Measurements from ENCODE around the gene CCDC142.

CCDC142 gene

DNA sequence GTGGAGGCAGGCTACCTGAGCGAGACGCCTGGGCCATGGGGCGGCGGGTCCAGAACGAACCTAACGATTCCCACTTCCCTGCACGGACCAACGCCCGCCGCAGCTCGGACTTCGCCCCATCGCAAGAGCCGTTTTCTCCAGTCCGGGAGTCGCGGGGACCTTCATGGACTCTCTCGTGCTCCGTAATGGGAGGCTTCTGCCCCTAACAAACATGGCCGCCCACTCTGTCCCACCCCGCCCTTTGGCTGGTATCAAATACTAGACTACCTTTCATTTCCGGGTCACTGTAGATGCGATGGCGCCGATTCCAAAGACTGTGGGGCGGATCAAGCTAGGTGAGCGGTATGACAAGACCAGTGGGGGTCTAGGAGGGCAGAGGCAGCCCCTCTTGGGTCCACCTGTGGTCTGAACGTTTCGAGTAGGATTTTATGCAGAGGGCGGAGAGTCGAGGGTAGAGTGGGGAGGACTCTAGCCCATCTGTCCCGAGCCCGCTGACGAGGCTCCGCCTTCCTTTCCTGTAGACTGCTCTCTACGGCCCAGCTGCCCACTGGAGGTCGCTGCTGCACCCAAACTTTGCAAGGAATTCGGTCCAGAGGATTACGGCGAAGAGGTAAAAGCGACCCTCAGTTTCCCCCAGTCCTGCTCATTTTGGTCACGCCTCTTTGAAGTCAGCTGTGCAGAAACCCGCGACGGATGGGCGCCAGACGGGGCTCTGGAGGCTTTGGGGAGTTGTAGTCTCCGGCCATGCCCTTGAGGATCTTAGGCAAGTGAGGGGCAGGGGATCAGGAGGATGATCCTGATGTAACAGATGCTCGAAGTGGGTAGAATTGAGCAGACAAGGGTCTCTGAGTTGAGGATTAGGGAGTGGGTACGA is at the start of gene CCDC142, which contains the start of gene TTC31:
CCDC142 (minus strand) TSS at position 198 of the 874 bp plus-strand sequence; CDS start at position 37, 161 bp downstream.
TTC31 (plus strand) TSS at position 281 of the 874 bp plus-strand sequence; CDS start at position 296, 15 bp downstream.
- DNase-seq (ENCODE audit: low spot score): no peak

GRCh38 chr2:74532222-74532621 is 49.4 kb upstream of the CCDC142 start:
- DNase-seq (ENCODE audit: low spot score): no peak

GRCh38 chr2:74531666-74532065 is 48.9 kb upstream of the CCDC142 start:
- no peak for DNase-seq (ENCODE audit: low spot score)

DNA sequence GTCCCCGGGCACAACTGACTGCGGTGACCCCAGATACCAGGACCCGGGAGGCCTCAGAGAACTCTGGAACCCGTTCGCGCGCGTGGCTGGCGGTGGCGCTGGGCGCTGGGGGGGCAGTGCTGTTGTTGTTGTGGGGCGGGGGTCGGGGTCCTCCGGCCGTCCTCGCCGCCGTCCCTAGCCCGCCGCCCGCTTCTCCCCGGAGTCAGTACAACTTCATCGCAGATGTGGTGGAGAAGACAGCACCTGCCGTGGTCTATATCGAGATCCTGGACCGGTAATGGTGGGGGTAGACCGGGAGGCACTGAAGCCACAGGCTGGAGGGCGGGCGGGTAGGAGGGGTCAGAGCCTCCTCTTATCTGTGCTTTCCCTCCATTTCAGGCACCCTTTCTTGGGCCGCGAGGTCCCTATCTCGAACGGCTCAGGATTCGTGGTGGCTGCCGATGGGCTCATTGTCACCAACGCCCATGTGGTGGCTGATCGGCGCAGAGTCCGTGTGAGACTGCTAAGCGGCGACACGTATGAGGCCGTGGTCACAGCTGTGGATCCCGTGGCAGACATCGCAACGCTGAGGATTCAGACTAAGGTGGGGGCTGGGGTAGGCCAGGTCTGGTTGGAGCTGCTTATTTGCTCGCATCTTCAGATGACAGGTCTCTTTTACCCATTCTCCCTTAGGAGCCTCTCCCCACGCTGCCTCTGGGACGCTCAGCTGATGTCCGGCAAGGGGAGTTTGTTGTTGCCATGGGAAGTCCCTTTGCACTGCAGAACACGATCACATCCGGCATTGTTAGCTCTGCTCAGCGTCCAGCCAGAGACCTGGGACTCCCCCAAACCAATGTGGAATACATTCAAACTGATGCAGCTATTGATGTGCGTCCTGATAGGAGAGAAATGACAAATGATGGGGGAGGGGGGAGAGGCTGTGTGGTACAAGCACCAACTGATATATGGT is 47.7 kb upstream of the CCDC142 start:
- peak; percentile 53 for DNase-seq (ENCODE audit: low spot score)

DNA sequence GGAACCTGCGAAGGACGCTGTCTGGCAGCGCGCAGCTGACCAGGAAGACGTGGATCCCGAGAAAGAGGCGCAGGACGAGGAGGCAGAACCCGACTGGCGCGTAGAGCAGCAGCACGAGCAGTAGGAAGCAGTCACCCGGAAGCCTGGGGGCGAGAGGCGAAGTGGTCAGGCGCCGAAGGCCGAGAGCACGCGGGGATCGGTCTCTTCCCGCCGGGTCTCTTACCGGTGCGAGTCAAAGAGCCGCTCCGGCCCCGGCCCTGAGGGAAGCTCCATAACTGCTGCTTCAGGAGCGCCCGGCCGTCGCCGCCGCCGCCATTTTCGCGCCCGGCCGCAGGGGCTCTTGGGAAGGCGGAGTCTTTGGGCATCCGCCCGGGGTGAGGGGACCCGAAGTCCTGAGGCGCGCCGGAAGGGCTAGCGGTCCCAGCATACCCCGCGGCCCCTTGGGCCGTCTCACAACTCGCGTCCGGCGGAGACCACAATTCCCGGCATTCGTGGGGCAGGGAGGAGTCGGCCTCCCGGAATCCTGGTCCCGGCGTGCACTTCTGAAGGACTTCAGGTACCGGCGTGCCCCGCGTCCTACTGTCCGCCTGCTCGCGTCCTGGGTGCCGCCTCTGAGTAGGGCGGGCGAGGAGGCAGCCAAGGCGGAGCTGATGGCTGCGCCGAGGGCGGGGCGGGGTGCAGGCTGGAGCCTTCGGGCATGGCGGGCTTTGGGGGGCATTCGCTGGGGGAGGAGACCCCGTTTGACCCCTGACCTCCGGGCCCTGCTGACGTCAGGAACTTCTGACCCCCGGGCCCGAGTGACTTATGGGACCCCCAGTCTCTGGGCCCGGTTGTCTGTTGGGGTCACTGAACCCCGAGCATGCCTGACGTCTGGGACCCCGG is 46.8 kb upstream of the CCDC142 start, which contains the start of the genes AUP1 and HTRA2:
AUP1 (minus strand) TSS at position 350 of the 882 bp plus-strand sequence; CDS start at position 273, 77 bp downstream.
HTRA2 (plus strand) TSS at position 577 of the 882 bp plus-strand sequence; CDS start at position 651, 74 bp downstream.
- peak; percentile 97 for DNase-seq (ENCODE audit: low spot score)

GRCh38 chr2:74528600-74529356 is 46.0 kb upstream of the CCDC142 start:
- no peak for DNase-seq (ENCODE audit: low spot score)

DNA sequence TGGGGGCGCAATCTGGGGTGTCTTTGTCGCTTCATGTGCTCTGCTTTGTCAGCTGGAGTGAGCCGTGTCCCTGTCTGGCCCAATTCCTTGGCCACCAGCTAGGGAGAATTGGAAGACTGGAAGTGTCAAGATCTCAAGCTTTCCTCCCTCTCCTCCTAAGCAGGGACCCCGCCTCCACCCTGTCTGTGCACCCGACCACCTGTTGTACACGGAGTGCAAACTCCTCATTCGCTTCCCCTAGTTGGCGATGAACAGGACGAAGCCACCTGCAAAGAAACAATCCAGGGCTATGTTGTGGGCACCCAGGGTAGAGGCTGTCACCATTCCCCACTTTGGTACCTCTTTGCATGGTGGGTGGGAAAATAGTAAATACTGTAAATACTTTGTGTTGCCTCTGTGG is 44.9 kb upstream of the CCDC142 start:
- DNase-seq (ENCODE audit: low spot score): no peak

- no peak for DNase-seq (ENCODE audit: low spot score)
These were observed 43.9 kb upstream of the CCDC142 start for GRCh38 chr2:74526649-74527230.

DNA sequence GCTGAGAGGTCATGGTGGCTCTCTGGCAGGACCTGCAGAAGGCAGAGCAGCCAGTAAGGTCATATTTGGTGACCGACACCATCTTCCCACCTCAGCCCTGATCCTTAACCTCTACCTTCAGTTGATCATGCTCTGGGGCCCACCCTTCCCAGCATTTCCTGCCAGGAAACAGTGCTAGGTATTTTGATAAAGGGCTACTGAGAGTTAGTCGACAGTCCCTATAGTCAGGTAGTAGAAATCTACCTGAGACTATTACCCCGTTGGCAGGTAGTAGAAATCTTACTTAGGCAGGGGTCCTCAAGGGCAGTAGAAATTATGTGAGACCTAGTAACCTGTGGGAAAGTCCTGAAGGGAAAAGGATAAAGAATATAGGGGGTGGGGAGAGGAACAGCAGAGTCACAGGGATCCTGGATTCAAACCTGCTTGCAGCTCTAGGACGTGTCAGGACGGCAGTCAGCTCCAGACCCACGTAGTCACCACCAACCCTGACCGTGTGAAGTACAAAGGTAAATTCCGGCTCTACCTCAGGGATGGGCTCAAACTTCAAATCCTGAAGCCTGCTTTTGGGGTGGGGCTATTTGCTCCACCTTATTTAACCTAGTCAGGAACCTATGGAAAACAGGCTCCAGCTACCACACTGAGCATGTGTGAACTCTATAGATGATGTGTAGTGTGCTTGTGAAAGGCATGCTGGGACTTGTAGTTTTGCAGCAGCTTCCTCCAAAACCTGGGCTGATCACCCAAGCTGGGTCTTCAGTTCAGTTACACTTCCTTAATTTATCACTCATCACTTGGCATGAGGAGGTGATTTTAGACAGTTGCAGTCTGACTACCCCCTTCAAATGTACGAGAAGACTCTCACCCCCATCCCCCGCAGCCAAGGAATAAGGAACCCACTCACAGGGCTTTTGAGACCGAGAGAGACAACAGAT is 43.2 kb upstream of the CCDC142 start, which contains the start of gene DQX1:
DQX1 (minus strand) TSS at position 515 of the 932 bp plus-strand sequence; CDS start at position 13, 502 bp downstream.
- DNase-seq (ENCODE audit: low spot score): no peak

DNA sequence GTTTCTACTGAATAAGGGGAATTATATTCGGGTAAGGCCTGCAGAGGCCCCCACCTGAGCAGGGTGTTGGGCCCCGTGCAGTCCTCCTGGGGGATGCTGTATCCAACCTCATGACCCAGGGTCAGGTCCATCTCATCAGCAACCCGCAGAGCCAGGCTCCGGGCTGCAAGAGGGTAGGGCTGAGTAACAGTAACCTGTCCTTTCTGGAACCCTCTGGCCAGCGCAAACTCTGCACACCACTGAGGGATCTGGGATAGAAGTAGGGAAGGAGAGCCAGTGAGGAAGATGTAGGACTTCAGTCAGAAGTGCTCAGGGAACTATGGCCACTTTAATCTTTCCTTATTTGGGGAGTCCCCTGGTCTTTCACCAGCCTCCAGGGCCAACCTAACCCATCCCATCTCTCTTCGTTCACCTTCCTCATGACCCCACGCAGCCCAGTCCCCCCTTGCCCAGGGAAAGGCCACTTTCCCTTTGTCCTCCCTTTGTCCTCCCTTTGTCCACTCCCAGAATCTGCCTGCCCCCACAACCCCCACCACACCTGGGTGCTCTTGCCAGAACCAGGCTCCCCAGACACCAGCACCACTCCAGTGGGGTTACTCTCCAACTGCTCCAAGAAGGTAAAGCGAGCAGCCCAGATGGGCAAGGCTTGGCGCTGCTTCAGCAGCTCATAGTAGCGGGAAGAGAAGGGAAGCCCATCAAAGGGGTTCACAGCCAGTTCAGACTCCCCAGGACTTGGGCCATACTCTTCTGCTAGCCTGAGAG is 42.3 kb upstream of the CCDC142 start:
- no peak for DNase-seq (ENCODE audit: low spot score)

- no peak for DNase-seq (ENCODE audit: low spot score)
These were observed 41.2 kb upstream of the CCDC142 start for GRCh38 chr2:74524005-74524404.

- no peak for DNase-seq (ENCODE audit: low spot score)
These were observed 39.7 kb upstream of the CCDC142 start for GRCh38 chr2:74522516-74522915.

- DNase-seq (ENCODE audit: low spot score): no peak
These were observed 33.9 kb upstream of the CCDC142 start for GRCh38 chr2:74516650-74517049.

GRCh38 chr2:74515981-74516633 is 33.3 kb upstream of the CCDC142 start:
- DNase-seq (ENCODE audit: low spot score): no peak

DNA sequence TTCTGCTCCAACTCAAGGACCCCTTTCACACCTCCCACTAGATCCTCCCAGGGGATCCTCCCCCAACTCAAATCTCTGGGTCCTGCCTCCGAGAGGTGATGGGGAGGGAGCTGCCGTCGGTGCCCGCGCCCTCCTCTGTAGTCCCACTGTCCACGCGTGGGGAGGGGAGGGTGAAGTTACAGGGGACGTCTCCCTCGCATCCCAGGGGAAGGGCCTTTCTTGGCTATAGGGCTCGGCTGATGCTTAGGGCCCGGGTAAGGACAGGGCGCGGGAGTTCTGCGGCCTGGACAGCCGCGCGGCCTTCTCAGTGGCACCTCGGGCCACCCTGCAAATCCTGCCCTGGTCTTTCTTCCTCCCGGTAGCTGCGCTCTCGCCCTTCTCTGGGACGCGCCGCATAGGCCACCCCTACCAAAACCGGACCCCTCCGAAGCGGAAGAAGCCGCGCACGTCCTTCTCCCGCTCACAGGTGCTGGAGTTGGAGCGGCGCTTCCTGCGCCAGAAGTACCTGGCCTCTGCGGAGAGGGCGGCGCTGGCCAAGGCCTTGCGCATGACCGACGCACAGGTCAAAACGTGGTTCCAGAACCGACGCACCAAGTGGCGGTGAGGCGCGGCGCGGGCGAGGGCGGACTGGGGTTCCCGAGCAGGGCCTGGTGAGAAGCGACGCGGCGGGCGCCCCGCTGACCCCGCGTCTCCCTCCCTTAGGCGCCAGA is 32.6 kb upstream of the CCDC142 start:
- DNase-seq (ENCODE audit: low spot score): no peak

- no peak for DNase-seq (ENCODE audit: low spot score)
These were observed 31.8 kb upstream of the CCDC142 start, which contains the start of gene TLX2 for GRCh38 chr2:74514368-74515270. TSS of gene TLX2 (plus strand) at chr2:74514450. CDS start at chr2:74514807, 357 bp downstream.

Data from HuH-7.5 (cell line).